ENCODE data around the gene CCDC190.

CCDC190 gene

GRCh38 chr1:162902416-162902815, 41.4 kb upstream of the CCDC190 start:
- no peaks in the 10 kb centered on the region for H3K9me2 ChIP-seq (replicated peaks; ENCODE audit: insufficient read depth, low read length)
- H3K9me3 ChIP-seq (ENCODE audit: insufficient read depth, low read length) = no peaks in the 10 kb centered on the region
- H3K27me3 ChIP-seq (ENCODE audit: low read length) = no peaks in the 10 kb centered on the region
- H3K9ac ChIP-seq (ENCODE audit: low read length) = no peak overlapping the region
- H3K36me3 ChIP-seq (ENCODE audit: low read length) = no peaks in the 10 kb centered on the region
- H3K79me2 ChIP-seq (ENCODE audit: insufficient read depth, low read length) = no peaks in the 10 kb centered on the region
- no peak overlapping the region for H3K4me2 ChIP-seq (ENCODE audit: low read depth, low read length, poor library complexity, severe bottlenecking)
- H2AFZ ChIP-seq (ENCODE audit: low read depth, low read length, severe bottlenecking) = no peak overlapping the region
- H3K27ac ChIP-seq (ENCODE audit: low read depth, low read length) = no peak overlapping the region
- TF ChIP-seq EZH2phosphoT487 (conservative IDR thresholded peaks at IDR 0.05; ENCODE audit: low read length) = no peak
- no peak for TF ChIP-seq CTCF (IDR thresholded peaks at IDR 0.05; ENCODE audit: insufficient read depth, low read length, poor library complexity, severe bottlenecking)
- H3K4me3 ChIP-seq (ENCODE audit: insufficient read depth, low read length, poor library complexity, severe bottlenecking) = no peak overlapping the region
- no peaks in the 10 kb centered on the region for H3F3A ChIP-seq (ENCODE audit: insufficient read depth)
- H4K20me1 ChIP-seq (ENCODE audit: low read depth, low read length) = no peaks in the 10 kb centered on the region

- Histone ChIP-seq H3K9me2 (replicated peaks; ENCODE audit: insufficient read depth, low read length) (no peaks in the 10 kb centered on the region), H3K36me3 (ENCODE audit: low read length) (no peaks in the 10 kb centered on the region), H4K20me1 (ENCODE audit: low read depth, low read length) (no peaks in the 10 kb centered on the region), H3K4me2 (ENCODE audit: low read depth, low read length, poor library complexity, severe bottlenecking) (no peak overlapping the region), H3K4me3 (ENCODE audit: insufficient read depth, low read length, poor library complexity, severe bottlenecking) (no peak overlapping the region), H3K27me3 (ENCODE audit: low read length) (no peaks in the 10 kb centered on the region), H2AFZ (ENCODE audit: low read depth, low read length, severe bottlenecking) (no peak overlapping the region), H3K79me2 (ENCODE audit: insufficient read depth, low read length) (no peaks in the 10 kb centered on the region), H3K27ac (ENCODE audit: low read depth, low read length) (no peak overlapping the region), H3K9ac (ENCODE audit: low read length) (no peak overlapping the region), H3K9me3 (ENCODE audit: insufficient read depth, low read length) (no peaks in the 10 kb centered on the region), H3F3A (ENCODE audit: insufficient read depth) (no peaks in the 10 kb centered on the region)
- TF ChIP-seq EZH2phosphoT487 (conservative IDR thresholded peaks at IDR 0.05; ENCODE audit: low read length) = no peak
- TF ChIP-seq CTCF (IDR thresholded peaks at IDR 0.05; ENCODE audit: insufficient read depth, low read length, poor library complexity, severe bottlenecking) = no peak
Measured at GRCh38 chr1:162901243-162901642, 40.3 kb upstream of the CCDC190 start.

GRCh38 chr1:162899422-162900146, 38.6 kb upstream of the CCDC190 start:
- Histone ChIP-seq H3K27me3 (ENCODE audit: low read length) (no peaks in the 10 kb centered on the region), H3K27ac (ENCODE audit: low read depth, low read length) (no peak overlapping the region), H3K4me3 (ENCODE audit: insufficient read depth, low read length, poor library complexity, severe bottlenecking) (no peak overlapping the region), H3K79me2 (ENCODE audit: insufficient read depth, low read length) (no peaks in the 10 kb centered on the region), H3K9me3 (ENCODE audit: insufficient read depth, low read length) (no peaks in the 10 kb centered on the region), H4K20me1 (ENCODE audit: low read depth, low read length) (no peaks in the 10 kb centered on the region), H3K9ac (ENCODE audit: low read length) (no peak overlapping the region), H3K9me2 (replicated peaks; ENCODE audit: insufficient read depth, low read length) (no peaks in the 10 kb centered on the region), H3F3A (ENCODE audit: insufficient read depth) (no peaks in the 10 kb centered on the region), H3K4me2 (ENCODE audit: low read depth, low read length, poor library complexity, severe bottlenecking) (no peak overlapping the region), H2AFZ (ENCODE audit: low read depth, low read length, severe bottlenecking) (no peak overlapping the region), H3K36me3 (ENCODE audit: low read length) (no peaks in the 10 kb centered on the region)
- TF ChIP-seq EZH2phosphoT487 (conservative IDR thresholded peaks at IDR 0.05; ENCODE audit: low read length) = no peak
- no peak for TF ChIP-seq CTCF (IDR thresholded peaks at IDR 0.05; ENCODE audit: insufficient read depth, low read length, poor library complexity, severe bottlenecking)

Data from SU-DHL-6 (cell line).